HT-29 (cell line): ENCODE data around the gene VEGFD. TPM values are rescaled to one million over a fixed set of nuclear protein-coding genes. Genes with fewer than 3 reads are reported as not detected.

Experiments used
- DNase-seq: peaks from one replicate; pipeline ENCODE4 v3.0.0-alpha.2; 2015; ENCODE audit warnings: low spot score
- total RNA-seq: library from RNA; depleted of rRNA; stranded (reverse); fragments of >200 nt; shearing (Covaris generic); gene quantifications from 2 replicates; pipeline ENCODE4 v1.2.3, GENCODE V29; 2014; rRNA removed

VEGFD gene, protein sequence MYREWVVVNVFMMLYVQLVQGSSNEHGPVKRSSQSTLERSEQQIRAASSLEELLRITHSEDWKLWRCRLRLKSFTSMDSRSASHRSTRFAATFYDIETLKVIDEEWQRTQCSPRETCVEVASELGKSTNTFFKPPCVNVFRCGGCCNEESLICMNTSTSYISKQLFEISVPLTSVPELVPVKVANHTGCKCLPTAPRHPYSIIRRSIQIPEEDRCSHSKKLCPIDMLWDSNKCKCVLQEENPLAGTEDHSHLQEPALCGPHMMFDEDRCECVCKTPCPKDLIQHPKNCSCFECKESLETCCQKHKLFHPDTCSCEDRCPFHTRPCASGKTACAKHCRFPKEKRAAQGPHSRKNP
- 0.08 TPM in 1 of 2 replicates, not detected in the other for total RNA-seq

DNA sequence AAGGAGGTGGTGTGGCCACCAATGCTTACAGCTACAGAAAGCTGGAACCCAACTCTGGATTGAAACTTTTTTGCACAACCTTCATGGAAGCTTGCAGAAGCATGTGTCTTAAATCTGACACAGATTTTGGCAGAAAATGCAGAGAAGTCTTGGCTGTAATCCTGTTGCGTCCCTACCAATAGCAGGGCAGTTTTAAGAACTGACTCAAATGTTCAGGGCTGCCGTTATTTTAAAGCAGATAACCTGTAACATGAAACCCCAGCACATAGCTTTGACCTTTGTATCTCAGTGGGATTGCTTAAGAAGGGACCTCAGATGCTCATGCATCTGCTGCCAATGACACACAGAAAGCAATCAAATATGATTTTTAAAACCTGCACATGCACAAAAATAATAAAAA lies at the start of gene VEGFD:
VEGFD (minus strand) TSS at position 110 of the 400 bp plus-strand sequence. CDS start 467 bp downstream, outside the sequence.
- DNase-seq: no peak

DNA sequence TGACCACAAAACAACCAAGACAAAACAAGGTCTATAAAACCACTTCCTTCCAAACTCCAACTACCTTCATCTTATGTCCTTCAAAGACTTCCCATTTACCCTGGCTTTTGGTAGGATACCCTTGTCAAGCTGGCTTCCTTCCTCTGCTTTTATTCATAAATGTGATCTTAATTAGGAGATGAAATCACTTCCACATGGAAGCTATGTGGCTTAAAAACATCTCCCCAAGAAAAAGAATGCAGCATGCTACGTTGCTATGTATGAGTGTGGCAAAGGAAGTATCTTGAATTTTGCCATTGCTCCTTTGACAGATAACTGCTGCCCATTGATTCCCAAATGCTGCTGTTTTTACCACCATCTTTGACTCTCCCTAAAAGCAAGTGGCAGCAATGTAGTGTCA lies 46.4 kb upstream of the VEGFD start:
- no peak for DNase-seq

DNA sequence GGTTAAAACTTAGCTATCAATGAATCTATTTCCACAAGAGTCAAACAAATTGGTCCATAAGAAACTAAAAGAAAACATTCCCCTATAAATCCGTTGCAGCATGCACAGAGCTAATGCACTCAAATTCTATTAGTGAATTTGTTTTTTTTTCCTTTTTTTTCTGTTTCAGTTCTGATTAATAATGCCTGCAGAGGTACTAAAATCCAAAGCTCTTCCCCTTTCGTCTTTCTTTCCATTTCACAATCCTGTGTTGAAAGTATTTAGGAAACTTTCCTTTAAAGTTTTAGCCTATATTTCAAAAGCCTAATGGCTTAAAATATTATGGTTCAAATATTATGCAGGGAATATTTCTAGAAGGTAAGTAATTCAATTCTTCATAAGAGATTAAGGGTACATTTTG lies 45.9 kb upstream of the VEGFD start:
- DNase-seq: no peak

DNA sequence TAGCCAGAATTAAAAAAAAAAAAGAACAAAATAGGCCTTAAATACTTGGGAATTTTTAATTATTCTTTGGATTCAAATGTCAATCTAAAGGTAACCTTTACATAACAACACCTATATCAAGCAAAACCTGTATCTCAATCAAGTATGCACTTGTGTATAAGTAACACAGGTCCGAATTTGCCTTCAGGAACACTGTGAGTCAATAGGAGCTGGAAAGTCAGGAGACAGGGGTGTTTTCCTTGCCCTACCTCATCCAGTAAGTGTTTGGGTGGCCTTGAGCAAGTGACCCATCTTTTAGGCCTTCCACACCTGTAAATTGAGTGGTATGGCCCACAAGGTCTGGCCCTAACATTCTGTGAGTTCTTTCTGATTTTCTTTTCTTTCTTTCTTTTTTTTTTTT lies 40.8 kb upstream of the VEGFD start:
- no peak for DNase-seq

DNA sequence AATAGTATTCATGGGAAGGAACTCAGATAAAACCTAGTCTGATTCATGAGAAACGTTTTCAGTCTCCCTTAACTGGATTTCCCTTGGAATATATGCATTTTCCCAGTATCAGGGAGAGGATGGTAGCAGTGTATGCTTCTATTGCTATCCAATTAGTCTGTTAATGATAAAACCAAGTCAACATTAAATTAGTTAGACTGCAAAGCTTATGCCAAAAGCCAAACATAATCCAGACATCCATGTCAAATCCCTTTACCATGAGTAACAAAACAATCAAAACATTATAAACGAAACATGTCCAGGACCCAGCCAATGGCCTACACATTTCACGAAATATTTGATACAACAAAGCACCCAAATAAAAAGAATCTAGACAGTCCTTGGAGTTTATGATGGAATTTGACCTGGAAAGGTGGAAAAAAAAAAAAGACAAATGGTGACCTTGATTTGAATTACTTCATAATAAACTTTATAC lies 34.5 kb upstream of the VEGFD start:
- no peak for DNase-seq

DNA sequence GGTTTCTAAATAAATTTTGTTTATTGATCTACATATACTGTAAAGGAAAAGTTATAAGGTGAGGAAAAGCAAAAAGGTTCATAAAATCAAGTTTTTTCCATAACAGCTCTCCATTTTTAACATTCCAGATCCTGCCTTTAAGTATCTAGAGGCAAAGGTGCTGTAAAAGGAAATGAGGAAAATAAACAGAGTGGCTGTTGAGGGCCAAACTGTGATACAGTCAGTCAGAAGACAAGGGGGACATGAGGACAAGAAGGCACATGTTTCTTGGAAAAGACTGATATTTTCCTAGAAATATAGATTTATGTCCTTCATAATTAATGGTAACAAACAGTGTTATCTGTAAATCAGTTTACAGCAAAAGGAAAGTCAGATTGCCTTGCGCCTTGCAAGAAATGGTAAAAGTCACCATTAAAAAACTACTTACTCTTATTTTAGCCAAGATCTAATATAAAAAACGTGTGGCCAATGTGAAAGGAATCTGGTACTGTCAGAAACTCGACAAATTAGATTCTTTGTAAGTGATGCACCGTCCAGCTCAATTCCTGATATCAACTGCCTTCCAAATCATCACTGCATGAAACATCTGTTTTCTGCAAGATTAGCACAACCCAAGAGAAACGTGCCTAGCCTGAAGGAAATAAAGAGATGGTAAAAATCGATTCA lies 34.0 kb upstream of the VEGFD start:
- DNase-seq: no peak

DNA sequence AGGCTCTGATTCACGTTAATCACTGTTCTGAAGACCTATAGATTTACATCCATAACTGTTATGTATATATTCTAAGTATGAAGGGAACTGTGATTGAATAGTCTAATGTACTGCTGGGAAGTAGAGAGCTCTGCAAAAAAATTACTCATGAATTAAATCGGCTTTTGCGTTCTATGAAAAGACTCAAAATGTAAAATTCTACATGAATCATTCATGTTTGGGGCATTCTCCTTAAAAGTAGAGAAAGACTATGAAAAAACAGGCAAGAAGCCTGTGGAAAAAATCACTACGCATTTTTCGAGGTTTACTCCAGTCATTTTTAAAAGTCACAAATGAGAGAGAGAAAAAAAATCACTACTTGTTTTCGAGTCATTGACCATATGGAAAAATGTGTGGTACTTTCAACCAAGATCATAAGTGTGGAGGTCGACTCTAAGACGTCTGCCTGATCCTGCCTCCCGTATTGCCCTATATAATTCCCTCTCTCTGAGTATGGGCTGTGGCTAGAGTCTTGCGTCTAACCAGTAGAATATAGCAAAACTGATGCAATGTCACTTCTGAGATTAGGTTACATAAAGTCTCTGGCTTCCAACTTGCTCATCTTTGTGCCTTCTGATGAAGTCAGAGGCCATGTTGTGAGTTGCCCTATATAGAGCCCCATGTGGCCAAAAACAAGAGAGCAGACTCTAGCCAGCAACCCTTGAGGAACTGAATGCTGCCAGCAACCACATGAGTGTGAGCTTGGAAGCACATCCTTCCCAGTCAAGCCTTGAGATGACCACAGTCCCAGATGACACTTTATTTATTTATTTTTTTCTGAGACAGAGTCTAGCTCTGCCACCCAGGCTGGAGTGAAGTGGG lies 32.1 kb upstream of the VEGFD start:
- DNase-seq: no peak

DNA sequence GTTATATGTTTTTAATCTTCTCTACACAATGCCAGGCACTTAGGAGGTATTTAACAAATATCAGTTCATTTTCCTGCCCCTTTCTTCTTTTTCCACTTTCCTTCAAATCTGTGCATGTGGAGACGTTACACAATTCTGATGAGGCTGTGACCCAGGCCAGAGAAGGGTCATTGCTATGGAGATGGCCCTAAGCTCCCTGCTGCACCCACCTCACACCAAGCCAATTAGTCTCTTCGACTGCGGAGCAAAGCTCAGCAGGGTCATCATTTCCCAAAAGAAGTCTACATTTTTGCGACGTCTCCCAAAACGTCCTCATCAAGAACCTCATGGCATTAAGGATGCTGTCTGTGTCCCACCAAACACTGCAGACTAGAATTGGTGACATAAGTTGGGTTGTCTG lies 28.9 kb upstream of the VEGFD start:
- DNase-seq: no peak

DNA sequence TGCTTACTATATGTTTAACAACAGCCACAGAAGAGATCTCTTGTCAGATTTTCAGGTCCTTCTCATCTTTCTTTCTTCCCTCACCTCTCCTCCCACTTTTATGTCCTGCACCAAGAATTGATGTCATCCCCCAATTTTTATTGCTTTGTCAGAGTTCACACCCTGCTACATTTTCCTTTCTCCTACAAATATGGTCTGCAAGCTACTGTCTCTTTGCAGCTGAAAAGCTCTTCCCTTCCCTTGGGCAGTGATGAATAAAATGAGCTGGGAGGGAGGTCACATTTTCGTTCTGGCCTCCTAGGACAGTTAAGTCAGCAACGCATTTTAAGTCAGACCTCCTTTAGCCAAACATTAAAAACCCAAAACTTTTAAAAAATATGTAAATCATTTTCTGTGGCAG lies 26.7 kb upstream of the VEGFD start:
- DNase-seq: no peak

DNA sequence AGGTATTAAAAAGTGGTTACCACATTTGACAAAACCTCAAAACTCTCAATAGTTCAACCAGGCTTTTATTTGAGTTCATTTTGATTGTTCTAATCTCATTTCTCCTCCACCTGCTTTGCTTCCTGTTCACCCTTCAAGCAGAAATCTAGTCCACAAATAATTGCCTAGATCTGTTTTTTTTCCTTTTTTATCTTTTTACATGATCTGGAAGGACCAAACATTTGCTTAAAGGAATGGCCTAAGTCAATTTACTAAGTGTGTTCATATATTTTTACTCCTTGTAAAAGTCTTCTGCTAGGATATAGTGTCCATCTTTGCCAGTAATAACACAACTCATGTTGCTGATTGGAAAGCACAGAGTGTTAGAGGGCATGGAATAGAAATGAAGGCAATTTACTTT lies 26.2 kb upstream of the VEGFD start:
- no peak for DNase-seq

DNA sequence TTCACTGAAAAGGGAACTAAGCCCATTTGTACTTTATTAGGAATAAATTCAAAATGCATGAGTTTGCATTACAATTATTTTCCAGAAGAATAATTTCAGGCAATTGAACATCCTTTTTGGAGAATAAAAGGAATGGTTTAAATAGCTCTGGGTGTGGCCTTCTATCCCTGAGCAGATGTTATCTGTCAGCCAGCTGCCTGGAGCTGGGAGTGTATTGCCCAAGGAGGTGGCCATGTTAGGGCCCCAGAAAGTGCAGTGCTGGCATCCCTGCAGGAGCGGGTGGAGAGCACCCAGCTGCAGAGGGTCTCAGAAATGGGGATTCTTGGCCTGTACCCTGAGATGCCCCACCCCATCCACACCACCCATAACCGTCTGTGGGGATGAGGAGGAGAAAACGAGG lies 21.6 kb upstream of the VEGFD start:
- no peak for DNase-seq

DNA sequence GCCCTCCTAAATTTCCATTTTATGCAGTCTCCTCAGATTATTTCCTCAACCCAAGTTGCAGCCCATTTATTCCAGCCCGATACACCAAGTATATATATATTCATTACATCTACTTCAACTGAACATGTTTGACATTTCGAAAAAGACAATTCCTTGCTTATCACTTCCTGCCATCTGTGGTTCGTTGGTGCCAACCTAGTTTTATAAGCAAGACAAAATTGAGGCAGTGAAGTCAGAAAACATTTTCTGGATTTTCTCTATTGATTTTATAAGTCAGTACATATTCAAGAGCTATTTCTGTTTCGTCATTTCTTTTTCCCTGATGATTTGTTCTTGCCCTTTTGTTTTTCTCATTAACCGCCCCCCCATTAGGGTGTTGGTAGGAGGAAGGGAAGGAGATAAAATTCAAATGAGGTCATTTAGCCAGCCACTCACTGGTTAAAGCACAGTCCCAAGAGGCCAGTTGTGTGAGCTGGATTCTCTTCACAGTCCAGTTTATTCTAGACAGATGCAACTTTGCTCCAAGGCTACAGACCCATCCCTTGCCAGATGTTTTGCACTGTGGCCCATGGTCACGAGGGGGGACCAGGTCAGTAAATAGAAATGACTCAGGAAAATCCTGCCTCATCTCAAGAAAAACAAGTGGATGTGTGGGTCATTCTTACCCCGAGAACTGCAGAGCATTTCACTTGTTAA lies 20.3 kb upstream of the VEGFD start:
- DNase-seq: no peak

DNA sequence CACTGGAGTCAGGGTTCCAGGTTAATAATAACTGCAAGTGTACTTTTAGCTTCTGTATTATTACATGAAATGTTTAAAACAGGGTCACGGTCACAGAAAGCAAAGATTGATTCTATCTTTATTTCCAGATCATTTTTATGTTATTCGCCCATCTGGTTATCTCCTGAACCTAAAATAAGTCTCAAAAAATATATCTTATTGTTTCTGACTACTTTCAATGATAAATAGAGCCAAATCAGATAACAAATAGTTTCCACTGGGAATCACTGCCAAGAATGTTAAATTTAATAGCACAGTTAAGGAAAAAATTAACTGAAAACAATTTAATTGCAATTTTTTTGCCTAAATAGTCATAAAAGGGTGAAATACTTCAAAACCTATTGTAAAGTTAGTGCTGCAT lies 17.2 kb upstream of the VEGFD start:
- DNase-seq: no peak

DNA sequence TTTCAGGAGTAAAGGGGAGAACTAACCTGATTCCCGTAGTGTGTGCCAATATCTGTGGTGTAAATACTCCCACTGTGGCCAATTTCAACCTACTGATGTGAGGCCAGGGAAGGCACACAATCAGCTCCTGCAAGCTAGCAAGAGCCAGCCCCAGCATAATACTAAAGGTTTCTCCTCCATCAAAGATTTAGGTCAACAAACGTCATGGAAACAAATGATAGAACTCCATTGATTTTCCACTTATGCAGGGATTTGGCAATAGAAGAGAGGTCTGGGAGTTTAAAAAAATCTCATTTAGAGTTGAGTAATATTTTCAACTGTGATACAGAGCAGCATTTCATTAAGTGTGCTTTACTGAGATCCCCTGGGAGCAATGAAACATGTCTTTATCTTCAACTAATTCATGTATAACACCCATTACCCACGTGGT lies 15.8 kb upstream of the VEGFD start:
- DNase-seq: no peak

DNA sequence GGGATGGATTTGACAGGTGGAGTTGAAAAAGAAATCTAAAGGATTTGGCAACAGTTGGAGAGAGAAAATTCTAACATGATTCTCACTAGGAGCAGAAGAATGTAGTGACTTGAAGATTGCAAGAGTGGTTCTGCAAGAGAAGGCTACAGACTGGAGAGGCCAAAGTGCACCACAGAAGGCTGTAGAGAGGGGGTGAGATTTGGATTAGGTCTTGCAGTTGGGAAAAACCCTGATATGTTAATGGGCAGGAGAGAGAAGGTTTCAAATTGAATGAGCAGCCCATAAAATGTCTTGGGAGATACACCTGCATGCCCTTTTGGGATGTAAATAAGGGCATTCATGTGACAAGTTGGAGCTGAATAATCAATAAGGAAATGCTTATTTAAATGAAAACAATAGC lies 14.7 kb upstream of the VEGFD start:
- DNase-seq: no peak

DNA sequence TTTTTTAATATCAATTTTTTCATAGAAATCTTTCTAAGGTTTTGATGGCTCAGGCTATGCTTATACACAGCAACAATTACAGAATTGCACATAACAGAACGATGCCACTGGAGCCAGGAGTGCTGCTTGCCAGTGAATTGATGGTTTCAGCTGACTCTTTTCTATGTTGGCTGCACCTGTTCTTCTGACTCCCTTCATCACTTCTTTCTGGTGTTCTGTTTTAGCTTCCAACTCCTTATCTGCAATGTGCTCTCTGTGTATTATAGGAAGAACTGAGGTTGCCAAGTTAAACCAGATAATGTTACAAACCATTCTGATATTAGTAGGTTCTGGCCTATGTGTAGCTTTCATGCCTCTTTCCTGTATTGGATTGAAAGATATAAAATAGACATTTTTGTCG lies 11.6 kb upstream of the VEGFD start:
- DNase-seq: no peak

DNA sequence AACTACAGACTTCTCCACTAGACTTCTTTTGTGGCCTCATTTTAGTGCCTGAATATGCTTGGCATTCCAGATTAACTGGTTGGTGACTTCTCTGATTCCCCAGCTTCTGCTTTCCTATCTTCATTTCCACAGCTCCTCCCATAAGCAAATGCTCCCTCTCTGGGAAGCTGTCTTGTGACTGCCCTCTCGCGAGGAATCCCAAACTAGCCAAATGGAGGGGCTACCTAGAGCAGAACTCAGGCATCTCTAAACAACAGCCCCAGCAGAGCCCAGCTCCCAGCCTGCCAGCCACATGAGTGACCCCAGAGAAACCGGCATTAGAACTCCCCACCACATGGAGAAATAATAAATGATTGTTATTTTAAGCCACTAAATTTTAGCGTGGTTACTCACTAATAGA lies 7.6 kb upstream of the VEGFD start:
- DNase-seq: no peak

DNA sequence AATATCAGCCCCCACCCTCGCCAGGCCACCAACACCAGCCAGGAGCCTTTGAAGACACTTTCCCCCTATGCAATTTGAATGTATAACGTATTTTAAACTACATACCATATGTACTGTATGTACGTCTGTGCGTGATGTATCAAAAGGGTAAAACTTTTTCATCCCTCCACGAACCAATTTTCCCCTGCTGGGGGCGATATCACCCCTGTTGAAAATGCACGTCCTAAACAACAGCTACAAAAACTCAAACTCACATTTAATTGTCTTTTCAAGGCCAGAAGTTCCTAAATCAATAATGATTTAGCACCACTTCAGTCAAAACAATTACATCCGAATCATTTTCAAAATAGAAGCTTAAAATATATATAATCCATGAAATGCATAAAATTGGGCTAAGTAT lies 1.4 kb downstream of the VEGFD start:
- DNase-seq: no peak

DNA sequence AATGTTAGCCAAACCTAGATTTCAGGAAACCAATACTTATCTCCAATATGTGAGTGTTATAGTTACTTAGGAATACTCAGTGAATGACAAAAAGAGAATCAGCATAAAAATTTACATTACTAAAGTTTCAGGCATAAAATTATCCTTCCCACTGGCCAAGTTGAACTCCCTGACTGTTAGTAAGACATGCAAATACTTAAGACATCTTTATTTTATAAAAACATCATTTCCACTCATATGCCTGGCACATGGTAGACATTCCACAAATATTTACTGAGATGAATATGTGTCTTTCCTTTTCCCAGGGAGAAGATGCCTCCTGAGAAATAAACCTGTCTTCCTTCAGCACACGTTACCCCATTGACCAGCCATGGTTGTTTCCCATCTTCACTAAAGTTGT lies 7.3 kb downstream of the VEGFD start:
- no peak for DNase-seq

DNA sequence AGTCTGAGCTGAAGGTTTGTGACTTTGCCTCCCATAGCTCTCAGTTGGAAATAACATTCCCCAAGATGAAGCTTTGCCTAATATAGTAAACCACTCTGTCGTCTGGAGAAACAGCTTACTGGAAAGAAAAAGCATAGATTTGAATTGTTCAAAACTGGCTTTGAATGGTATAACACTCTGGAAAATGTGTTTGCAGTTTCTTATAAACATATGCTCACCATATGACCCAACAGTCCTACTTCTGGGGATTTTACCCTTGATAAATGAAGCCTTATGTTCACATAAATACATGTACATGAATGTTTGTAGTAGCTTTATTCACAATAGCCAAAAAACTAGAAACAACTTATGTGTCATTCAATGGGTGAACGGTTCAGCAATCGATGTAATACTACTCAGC lies 10.2 kb downstream of the VEGFD start:
- no peak for DNase-seq

DNA sequence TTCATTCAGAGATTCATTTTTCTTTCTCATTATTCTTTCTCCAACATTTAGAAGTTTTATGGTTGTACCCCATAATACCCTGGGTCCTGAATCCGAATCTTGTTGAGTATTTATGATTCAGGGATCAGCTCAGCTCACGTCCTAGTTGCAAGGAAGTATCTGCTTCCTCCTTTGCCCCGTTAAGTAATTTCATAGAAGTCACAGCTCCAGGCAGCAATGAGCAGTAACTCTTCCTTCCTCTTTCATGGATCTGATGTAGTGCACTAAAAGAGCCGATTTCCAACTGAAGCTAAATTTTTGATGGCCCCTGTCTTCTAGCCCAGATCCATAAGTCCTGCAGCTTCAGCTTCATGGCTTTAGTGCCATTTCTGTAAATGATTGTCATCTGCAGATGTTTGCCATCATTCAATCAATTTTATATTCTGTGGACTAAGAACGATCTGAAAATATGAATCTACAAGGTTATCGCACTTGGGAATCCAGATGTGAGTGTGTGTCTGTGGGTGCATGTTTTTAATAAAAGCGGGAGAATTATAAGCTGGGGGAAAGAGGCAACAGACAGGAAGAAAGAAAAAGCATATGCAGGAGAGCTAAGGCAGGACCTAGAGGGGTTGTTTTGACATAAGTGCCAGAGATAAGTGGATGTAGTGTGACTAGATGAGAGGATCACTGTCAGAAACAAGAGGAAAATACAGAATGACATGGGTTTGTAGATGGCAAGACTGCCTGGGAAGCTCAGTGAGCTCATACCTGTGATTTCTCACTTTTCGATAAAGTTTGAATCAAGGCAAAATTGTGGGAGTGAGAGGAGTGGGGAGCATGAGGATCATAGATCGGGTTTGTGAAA lies 17.5 kb downstream of the VEGFD start:
- DNase-seq: no peak
